NCI-H146 treated with DMSO at 0.1 percent for 48 hours (cell line): ENCODE results near the gene KRTAP10-4.
"Not testable (repeated sequence)": the region's sequence is repeated elsewhere in the genome, so short reads cannot be mapped to it uniquely, and the experiment has no call there.

Experiments used
- DNase-seq: peaks from one replicate; lab custom pipeline; 2025; ENCODE audit not compliant: unreplicated experiment; lab: John Stamatoyannopoulos, UW

The KRTAP10-4 gene

DNA sequence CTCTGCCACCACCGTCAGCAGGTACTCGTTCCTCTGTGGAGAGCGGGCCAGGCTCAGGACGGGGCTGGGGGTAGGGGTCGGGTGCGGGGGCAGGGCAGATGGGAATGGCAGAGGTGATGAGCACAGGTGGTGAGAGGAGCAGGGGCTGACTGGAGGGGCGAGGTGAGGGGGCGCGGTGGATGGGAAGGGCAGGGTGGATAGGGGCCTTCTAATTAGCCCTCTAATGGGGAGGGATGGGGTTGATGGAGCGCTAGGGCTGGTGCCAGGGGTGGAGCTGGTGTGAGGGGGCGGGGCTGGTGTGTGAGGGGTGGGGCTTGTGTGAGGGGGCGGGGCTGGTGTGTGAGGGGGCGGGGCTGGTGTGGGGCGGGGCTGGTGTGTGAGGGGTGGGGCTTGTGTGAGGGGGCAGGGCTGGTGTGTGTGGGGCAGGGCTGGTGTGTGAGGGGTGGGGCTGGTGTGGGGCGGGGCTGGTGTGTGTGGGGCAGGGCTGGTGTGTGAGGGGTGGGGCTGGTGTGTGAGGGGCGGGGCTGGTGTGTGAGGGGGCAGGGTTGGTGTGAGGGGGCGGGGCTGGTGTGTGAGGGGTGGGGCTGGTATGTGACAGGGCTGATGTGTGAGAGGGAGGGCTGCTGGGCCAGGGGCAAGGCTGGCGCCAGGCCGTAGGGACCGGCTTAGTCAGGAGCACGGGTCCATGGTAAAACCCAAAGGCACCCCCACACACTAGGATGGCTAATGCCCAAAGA lies 39.5 kb upstream of the KRTAP10-4 start:
- no peak for DNase-seq

DNA sequence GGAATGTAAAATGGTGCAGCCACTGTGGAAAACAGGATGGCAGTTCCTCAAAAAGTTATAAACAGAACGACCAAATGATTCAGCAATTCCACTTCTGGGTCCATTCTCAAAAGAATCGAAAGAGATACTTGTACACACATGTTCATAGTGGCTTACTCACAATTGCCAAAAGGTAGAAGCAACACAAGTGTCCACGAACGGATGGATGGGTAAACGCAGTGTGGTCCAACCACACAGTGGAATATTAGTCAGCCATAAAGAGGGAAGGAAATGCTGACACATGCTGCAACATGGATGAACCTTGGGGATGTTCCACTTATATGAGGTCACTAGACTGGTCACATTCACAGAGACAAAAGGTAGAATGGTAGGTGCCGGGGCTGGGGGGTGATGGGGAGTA lies 38.8 kb upstream of the KRTAP10-4 start:
- no peak for DNase-seq

DNA sequence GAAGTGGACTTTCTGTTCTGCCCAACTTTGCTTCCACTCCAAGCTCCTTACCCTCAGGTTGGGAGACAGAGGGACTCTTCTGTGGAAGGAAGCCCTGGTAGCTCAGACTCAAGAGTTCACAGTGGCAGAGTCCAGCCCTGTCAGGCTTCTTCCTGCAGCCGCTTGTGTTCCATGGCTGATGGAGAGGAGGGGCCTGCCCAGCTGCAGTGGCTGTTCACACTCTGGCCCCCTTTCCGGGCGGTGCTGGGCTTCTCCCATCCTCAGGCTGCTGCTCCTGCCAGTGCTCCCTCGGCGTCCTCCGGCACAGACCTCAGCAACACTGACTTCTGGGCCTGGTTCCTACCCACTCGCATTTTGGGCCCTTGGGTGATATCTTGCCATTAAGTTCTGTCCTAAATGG lies 37.6 kb upstream of the KRTAP10-4 start:
- DNase-seq = no peak

DNA sequence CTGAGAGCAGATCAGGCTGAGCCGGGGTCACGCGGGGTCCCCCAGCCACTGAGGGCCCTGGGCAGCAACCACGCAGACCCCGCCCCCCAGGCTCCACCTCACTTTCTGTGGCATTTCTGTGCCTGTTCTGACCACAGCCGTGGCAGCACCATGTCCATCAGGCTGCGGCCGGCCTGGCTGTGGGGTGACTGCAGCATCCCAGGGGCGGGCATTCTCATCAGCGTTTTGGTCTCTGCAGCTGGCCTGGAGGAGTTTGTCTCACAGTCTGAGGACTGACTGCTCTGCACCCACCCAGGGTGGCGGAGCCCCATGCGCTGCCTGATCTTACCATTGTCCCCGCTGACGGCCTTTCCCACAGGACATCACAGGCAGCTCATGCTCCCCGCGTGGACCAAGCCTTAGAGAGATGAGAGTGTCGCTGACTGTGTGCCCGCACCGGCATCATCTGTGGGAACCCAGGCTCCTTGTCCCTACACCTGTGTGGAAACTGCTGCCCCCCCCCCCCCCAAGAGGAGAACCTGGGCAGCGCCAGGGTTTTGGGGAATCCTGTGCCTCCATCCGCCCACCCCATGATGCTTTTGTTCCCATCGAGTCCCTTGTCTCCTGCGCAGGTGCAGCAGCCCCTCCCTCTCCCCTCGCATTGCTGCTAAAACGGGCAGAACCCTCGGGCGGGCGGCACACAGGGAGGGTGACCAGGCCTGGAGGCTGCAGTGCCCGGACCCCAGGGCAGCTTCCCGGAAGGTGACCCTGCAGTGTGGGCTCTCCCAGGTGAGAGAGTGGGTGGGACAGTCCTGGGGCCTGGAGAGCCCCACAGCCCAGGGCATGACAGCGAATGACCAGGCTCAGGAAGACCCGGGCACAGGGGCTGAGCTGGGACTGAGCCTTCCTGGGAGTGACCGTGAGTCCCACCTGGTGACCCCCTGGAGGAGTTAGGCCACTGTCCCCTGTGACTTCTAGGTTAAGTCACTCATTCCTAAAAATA lies 35.3 kb upstream of the KRTAP10-4 start:
- DNase-seq = no peak

DNA sequence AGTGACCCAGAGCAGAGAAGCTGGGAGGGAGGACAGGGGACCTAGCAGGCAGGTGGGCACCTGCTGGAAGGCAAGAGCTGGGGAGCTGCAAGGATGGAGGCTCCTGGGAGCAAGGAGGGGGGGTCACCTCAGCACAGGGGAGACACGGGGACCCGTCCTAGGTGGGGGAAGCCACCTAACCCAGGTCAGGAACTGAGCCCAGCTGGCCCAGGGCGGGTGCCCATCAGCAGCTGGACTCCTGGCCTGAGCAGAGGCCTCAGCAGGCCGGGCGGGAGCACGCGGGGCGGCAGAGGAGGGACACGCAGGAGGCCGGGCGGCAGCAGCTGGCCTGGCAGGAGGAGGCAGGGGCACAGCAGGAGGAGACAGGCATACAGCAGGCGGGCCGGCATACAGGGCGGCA lies 34.5 kb upstream of the KRTAP10-4 start:
- DNase-seq = no peak

DNA sequence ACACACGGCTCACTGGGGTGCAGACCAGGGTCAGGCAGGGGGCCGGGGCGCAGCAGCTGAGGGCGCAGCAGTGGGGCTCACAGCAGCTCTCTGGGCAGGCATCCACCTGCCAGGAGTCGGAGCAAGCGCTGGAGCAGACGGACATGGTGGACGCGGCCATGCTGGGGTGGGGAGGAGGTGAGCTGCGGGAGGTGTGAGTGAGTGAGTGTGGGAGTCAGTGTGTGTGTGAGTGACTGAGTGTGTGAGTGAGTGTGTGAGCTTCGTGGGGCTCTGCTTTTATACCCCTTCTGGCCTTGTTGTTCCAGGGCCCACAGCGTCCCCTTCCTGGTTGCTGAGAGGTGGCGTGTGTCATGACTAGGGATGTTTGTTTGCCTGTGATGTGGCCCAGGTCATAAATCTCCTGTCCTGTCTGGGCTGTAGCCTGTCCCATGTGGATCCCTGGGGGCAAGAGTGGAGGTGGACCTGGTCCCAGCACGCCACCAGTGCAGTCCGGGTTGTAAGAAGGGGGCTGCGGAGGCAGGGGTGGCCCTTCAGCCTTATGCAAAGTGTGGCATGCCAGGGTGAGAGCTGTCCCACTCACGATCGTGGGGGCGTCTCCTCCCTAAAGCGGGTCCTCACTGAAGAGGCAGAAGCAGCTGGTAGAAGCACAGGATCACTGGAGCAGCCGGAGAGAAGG lies 33.4 kb upstream of the KRTAP10-4 start, which contains the start of gene KRTAP10-1:
Gene KRTAP10-1, minus strand, starts transcription at position 205 of the 676 bp plus-strand sequence. Its CDS starts 45 bp downstream, at position 160.
- DNase-seq = no peak

DNA sequence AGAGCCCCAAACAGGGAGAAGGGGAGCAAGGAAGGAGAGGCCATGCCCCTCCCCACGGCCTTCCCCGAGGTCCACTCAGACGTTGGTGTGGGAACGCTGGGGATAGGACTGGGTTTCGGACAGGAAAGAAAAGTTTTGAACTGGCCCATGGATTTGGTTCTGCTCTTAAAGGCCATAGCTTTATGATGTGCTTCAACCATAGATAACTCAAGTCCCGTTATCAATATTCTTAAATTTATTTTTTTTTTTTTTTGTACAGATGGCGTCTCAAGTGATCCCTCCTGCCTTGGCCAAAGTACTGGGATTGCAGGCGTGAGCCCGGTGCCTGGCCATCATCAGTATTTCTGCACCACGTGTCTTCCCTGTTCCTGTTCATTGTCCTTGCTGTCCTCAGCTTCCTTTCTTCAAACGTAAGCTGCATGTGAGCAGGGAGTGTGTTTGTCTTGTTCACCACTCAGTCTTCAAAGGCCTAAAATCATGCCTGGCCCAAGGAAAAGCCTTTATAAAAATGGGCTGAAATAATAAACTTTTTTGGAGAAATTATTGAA lies 32.7 kb upstream of the KRTAP10-4 start:
- DNase-seq = no peak

DNA sequence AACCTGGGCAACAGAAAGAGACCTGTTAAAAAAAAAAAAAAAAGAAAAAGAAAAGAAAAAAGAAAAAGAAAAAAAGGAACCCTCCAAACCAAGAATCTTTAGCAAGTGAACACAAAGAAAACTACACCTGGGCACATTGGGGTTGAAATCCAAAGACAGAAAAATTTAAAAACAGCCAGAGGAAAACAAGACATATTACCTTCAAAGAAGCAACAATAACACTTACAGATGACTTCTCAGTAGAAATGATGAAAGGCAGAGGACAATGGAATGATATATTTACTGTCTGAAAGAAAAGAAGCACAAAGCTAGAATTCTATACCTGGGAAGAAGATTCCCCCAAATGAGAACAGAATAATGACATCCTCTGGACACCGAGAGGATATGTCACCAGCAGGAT lies 30.8 kb upstream of the KRTAP10-4 start:
- DNase-seq = no peak

DNA sequence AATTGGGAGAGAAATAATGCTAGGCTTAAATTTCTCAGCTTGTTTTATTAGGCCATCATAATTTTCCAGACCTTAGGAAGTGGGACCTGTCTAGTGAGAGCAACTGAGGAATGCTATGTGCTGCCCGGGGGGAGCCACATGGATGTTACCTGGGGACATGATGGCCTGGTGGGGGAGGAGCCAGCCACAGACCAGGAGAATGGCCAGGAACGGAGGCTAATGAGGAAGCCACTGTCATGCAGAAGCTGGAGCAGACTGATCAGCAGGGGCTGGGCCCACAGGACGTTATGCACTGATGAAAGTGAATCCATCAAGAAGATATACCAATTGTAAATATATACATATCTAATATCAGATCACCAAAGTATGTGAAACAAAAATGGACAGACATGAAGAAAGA lies 29.0 kb upstream of the KRTAP10-4 start:
- no peak for DNase-seq

DNA sequence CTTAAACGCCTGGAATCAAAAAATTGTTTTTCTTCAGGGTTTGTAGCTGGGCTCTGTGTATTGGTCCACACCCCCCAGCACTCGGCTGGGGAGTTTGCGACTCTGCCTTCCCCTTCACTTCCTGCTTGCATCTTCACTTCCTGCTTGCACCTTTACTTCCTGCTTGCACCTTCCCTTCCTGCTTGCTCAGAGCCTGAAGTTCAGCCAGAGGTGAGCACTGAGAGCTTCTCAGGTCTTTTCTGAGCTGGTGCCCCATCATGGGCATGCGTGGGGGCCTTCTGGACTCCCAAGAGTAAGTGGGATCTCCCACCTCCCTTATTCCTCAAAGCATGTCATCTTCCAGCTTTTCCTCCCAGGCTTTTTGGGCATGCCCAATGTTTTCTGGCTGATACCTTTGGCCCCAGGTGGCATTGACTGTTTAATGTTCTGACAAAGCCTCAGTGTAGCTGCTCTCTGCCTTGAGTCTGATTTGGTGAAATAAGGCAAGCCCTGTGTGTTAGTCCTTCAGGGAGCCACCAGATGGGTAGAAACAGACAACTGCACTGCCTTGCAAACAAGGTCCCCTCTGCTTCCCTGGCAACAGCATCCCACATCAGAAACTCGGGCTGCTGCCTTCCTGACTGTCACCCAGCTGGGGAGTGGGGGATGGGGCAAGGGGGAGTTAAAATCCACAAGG lies 25.7 kb upstream of the KRTAP10-4 start:
- no peak for DNase-seq

DNA sequence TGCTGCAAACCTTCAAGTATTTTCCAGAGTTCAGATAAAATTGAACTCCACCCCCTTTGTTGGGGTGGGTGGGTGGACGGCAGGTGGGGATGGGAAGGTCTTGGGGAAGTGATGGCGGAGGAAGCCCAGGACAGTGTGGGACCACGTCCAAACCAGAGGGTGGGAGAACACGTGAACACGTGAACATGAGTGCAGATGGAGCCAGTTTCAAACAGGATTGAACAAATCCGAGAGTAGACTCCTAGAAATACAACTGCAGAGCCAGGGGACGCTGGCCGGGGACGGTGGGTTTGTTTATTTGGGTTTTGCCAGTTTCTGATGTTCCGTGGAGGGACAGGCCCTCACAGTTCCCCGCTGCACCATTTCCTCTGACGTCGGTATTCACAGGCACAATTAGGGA lies 25.1 kb upstream of the KRTAP10-4 start:
- DNase-seq = no peak

DNA sequence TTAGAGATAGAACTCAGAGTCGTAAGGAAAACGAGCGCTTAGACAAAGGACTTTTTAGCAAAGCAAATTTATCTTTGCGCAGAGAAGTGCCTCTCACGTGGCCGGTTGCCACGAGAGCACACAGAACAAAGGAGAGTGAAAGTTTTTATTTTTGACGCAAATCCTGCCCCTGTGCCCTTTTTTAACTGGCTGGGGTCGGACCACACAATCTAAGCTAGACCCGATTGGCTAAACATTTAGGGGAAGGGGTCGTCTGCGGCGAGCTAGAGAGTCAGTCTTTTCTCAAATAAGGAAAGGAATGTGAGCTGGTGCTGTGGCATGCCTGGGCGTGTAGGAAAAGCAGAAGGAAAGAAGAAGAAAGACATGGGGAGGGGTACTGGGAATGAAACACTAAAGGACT lies 24.6 kb upstream of the KRTAP10-4 start:
- DNase-seq = no peak

DNA sequence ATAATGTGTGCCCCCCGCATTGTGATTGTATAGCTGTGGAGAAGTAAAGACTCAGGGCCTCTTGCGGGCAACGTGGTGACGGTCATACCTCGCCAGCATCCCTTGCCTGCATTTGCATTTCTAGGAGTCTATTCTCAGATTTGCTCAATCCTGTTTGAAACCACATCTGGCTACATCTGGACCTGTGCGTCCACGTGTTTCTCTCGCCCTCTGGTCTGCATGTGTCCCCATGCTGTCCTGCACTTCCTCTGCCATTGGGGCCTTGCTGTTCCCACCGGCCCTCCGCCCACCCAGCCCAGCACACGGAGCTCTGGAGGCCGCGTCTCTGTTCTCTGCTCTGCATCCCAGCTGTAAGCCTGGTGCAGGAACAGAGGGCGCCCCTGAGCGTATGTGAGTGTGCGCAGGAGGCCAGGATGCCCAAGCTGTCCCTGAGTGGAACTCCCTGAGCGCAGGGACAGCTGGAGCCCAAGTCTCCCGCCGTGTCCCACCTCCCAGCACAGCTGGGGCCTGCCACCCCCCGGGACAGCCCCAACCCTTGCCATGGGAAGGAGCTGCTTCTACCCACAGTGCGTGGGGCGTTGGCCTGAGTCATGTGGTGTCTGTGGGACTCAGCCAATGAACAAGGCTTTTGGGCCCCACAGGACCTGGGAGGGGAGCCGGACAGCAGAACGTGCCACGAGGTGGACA lies 23.9 kb upstream of the KRTAP10-4 start:
- DNase-seq = no peak

DNA sequence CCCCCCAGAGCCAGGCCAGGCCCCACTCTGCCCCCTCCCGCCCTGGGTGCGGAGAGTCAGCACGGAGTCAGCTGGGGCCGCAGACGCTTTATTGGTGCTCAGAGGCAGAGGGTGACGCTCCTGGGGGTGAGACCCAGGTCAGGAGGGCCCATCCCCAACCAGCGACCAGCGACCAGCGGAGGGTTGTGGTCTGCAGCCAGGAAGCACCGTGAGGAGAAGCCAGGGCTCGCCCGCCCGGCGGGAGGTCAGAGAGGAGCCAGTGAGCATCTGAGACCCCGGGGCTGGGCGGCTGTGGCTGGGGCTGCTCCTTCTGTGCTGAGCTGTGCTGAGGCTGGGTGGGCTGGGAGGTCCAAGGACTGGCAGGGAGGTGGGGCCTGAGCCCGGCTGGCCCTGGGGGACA lies 23.2 kb upstream of the KRTAP10-4 start:
- DNase-seq = not testable (repeated sequence)

DNA sequence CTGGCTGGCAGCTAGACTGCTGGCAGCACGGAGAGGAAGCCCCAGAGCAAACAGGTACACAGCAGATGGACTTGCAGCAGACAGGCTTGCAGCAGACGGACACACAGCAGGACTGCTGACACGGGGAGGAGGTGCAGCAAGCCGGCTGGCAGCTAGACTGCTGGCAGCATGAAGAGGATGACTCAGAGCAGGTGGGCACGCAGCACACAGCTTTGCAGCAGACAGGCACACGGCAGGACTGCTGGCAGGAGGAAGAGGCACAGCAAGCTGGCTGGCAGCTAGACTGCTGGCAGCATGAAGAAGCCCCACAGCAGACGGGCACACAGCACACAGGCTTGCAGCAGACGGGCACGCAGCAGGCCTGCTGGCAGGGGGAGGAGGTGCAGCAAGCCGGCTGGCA lies 22.7 kb upstream of the KRTAP10-4 start:
- DNase-seq = no peak

DNA sequence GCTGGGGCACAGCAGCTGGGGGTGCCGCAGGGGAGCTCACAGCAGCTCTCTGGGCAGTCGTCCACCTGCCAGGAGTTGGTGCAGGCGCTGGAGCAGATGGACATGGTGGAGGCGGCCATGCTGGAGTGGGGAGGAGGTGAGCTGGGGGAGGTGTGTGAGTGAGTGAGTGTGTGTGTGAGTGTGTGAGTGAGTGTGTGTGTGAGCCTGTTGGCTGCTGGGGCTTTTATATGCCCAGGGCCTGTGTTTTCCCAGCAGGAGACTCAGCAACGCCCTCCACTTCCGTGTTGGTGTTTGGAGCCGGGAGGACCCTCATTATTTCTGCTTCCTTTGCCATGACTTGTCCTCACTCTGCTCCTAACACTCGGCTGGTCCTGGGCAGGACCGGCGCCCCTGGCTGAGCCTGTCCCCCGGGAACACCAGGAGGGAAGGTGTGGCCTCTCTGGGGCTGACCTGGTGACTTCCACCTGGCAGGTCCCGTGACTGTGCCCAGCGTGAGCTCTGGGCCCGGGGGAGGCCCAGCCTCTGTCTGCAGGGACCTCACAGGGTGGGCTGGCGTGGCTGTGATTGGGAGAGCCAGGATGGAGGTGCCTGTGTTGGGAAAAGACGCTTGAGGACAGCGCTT lies 22.1 kb upstream of the KRTAP10-4 start, which contains the start of gene KRTAP10-2:
Gene KRTAP10-2, minus strand, starts transcription at position 166 of the 622 bp plus-strand sequence. Its CDS starts 47 bp downstream, at position 119.
- DNase-seq = peak; percentile 36

DNA sequence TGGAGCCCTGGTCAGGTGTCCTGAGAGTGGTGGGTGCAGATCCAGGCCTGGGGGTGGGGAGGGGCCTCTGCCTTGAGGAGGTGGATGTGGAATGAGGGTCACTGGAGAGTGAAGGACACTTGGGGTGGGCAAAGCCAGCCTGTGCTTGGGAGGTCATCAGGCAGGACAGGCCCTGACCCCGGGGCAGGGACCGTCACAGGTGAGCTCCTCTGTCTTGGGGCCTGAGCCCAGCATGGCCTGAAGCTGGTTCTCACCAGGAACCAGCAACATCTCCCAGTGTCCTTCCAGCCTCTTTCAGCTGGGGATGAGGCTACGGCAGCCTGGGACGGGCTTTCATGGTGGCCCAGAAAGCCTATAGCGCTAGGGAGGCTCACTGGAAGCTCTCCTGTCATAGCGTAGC lies 21.4 kb upstream of the KRTAP10-4 start:
- DNase-seq = no peak

DNA sequence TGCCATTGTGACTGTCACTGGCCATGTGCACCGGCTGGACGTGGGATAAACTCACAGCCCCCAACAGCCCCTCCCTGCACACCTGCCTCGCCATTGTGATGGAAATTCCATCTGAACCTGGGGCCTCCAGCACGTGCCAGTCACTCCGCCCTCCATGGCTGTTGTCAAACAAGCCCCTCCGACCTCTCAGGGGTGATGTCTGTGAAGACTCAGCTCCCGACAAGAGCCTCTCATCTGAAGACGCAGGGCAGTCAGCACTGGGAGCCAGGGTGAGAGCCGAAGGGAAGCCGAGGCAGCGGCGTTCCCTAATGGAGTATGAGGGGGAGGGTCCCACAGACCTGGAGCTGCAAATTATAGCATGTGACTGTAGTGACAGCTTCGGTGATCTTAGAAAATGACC lies 20.8 kb upstream of the KRTAP10-4 start:
- DNase-seq = peak; percentile 13

DNA sequence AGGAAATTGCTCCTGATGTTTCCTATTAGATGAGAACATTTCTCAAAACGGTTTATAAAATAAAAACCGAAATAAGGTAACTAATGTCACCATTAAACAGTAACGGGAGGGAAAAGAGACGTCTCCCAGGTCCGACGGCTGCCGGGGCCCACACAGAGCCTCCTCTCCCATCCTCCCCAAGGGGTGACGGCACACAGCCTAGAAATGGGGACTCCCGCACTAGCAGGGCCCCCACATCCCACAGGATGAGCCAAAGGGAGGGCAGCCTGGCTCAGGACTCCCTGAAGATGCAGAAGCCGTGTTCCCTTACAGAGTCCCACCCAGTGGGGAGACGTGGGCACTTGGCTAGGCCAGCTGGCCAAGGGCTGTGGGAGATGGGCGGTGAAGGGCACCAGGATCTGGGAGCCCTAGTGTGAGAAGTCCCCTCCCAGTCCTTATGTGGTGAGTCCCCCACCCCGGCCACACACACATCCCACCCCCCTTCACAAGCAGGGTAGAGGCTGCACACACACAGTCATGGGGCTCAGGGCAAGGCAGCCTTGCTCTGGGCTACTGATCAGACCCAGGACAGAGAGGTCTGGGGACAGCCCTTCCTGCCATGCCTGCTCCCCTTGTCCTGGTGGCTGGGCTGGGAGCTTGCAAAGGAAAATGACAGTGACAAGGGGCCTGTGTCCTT lies 18.2 kb upstream of the KRTAP10-4 start:
- no peak for DNase-seq
